Renal pelvis (tissue), 4 donors: ENCODE results near the gene MOB3B. TPM values are rescaled to one million over a fixed set of nuclear protein-coding genes. Genes with fewer than 3 reads are reported as not detected.
A peak's percentile ranks its signal among the peaks of the same experiment; 100 is the strongest.

Source experiments
- DNase-seq: peaks from one replicate; pipeline ENCODE4 v3.0.0-alpha.2; 2013
- polyA plus RNA-seq, 3 donors: library from polyadenylated mRNA; unstranded; fragments of 120-200 nt; gene quantifications; one replicate each; pipeline ENCODE4 v1.2.1, GENCODE V29; 2013; ENCODE audit not compliant: insufficient read length in 3 of 3

MOB3B gene
- polyA plus RNA-seq, 3 donors = 22.2 to 25.4 (median 23.7) TPM

DNA sequence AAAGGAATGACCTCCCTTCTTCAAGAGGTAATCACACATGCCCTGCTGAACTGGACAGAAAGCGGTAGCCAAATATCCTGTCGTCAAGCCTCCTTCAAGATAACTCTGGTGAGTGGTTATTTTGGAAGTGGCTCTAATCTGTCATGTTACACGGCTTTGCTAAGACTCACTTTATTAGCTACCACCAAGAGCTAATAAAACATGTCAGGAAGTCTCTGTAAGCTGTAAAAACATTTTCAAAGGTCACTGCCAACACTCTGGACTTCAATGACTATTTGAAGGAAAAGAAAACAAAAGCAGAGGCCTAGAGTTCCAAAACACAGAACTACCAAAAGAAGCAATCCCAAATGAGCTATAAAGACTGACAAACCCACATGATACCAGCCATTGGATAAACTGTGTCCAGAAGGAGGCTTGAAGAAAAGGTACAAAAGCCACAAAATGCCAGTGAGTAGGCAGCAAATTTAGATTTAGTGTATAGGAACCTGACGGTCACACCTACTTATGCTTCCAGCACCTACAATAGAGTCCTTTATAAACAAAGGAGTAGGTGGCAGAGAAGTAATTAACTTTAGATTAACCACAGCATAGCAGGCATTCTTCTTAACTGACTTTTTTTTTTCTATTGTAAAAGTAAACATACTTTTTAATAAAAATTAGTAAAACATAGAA lies 135.3 kb downstream of the MOB3B start:
- DNase-seq = no peak

- DNase-seq = no peak
Measured at GRCh38 chr9:27393054-27393846, 136.4 kb downstream of the MOB3B start.

GRCh38 chr9:27392451-27392850 lies 137.2 kb downstream of the MOB3B start:
- no peak for DNase-seq

DNA sequence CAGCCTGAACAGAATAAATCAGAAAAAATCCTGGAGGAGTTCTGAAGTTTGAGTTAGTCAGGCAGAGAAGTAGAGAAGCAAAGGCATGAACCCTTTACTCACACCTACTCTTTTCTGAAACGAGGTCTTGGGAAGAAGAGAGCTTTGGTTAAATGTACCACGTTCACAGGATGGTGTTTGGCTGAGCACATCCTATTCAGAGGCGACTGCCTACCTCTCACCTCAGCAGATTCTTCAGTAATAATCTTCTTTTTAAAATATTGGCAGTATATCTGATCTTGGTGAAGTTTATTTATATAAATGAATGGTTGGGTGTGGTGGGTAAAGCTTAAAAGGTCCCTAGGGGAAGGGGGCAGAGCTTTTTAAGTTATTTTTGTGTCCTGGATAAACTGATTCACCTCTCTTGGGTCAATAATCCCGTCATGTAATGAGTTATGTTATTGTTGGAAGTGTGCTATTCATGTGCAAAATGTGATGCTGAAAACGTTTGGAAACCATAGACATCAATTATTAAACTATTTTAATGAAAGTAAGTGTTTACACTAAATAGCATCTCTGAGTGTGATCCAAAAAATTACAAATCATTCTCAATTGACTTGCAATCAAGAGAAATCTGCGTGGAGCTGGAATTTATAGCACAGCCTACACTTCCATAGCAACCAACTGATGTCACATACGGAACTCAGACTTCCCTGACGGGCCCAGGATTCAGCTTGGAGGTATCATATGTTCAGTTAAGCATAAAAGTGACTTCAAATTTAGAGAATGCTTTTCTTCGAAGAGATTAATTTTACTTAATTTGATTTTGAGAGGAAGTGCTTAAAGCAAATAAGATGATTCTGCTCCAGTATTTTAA lies 138.3 kb downstream of the MOB3B start:
- no peak for DNase-seq

GRCh38 chr9:27388150-27388549 lies 141.5 kb downstream of the MOB3B start:
- DNase-seq = no peak

- no peak for DNase-seq
Measured at GRCh38 chr9:27387722-27388121, 141.9 kb downstream of the MOB3B start.

DNA sequence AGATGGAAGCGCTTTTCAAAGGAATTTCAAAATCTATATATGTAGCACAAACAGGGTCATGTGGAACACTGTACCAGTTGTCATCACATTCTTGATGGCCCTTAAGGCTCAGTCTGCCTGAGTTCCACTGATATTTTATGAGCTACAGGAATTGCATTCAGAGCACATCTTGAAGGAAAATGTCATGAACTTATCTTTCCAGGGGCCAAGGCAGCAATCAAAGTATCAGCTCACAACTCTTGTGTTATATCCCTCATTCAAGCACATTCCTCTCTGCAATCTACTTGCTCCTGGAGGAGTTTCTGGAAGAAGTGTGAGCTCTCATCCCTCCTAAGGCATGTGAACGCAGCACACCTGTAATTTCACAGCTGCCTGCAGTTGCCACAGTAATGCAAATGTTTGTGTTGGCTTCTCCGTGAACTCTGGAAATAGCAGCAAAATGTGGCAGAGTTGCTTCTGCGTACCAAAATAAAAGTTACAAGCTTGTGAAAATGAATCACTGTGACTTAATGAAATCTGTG lies 143.0 kb downstream of the MOB3B start:
- DNase-seq = peak; percentile 42

DNA sequence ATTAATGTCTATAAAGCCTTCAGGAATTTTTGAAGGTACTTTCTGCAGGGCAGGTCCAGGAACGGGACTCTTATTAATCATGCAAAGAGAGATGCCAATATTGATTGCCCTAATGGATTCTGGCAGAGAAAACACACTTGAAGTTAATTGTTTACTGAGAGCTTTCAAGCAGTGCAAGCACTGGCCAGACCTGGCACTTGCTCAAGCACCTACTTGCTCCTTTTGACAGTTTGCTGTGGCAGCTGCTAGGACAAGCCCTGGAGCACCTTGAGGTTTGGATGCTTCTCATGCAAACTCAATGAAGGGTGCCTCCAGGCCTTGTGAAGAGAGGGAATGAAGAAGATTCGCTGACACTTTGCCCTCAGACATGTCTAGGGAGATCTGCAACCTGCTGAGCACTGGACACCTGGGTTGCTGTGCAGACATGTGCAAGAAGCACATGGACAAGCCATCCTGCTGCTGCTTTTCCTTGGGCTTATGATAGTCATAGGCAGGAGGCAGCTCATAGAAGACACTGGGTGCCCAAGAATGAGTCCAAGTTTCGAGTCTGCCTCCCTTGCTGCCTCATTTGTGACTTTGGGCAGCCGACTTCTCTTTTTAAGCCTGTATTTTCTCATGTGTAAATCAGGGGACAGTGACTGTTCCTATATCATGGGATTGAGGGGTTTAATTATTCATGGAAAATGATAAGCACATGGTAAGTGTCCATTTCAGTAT lies 143.8 kb downstream of the MOB3B start:
- no peak for DNase-seq

- no peak for DNase-seq
Measured at GRCh38 chr9:27384262-27385014, 145.2 kb downstream of the MOB3B start.

DNA sequence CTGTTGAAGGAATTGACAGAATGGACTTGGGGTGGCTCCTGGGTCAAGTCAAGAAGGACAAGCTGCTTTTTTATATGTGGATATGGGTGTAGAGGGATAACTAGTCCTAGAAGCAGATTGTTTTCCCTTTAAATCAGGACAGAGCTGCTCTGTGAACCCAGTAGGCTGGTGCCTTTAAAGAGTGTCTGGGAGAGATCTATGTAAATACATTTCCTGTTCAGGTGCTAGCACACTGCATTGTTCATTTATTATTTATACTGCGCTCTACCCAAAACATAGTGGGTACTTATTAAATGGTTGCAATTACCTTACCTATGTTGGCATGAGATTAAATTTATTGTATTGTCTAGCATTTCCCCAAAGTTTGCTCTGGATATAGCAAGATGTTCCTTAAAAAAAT lies 146.1 kb downstream of the MOB3B start:
- DNase-seq = no peak

- DNase-seq = no peak
Measured at GRCh38 chr9:27382975-27383374, 146.6 kb downstream of the MOB3B start.

DNA sequence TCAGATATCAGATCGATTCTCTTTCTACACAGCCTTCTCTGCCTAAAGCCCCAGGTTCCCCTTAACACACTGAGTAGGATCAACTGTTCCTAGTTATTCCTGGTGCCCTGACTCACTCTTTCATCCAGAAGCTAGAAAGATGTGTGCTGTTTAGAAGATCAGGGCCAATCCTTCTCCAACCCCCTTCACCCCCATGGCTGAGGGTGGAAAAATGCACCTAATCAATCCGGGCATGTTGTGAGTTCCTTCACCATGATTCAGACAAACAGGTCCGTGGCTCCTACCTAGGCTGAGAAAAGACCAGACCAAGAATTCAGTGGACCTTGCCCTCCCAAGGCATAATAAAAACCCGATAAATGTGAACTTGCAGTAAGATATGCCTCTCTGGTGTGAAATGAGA lies 147.3 kb downstream of the MOB3B start:
- no peak for DNase-seq

- no peak for DNase-seq
Measured at GRCh38 chr9:27379311-27380251, 150.0 kb downstream of the MOB3B start.

DNA sequence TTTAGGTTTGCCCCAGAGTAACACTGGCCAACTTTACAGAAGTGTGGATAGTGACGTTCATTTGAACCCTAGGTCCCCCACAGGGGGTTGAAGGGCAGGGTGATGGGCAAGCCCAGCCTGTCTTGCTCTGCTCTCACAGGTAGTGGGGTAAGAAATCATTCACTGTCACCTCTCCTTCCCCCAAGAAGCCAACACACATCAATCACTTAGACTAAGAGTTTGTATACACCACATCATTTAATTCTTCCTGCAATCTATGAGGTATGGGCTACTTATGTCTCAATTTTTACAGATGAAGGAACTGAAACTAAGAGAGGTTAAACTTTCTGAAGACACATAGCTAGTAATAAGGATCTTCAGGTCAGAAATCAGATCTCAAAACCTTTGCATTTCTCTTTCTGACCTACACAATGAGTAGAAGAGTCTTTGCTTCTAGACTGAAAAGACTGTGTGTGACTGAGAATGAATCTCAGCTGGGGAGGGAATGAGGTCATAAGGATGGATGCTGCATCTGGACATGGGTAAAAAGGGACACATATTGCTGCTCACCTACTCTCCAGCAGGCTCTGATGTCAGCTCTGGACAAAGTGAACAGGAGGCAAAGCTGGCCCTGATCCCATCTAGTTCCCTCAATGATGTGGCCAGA lies 151.7 kb downstream of the MOB3B start:
- DNase-seq = no peak

GRCh38 chr9:27377147-27377807 lies 152.3 kb downstream of the MOB3B start:
- DNase-seq = no peak

GRCh38 chr9:27373851-27374250 lies 155.8 kb downstream of the MOB3B start:
- no peak for DNase-seq

- no peak for DNase-seq
Measured at GRCh38 chr9:27372615-27373014, 157.0 kb downstream of the MOB3B start.

DNA sequence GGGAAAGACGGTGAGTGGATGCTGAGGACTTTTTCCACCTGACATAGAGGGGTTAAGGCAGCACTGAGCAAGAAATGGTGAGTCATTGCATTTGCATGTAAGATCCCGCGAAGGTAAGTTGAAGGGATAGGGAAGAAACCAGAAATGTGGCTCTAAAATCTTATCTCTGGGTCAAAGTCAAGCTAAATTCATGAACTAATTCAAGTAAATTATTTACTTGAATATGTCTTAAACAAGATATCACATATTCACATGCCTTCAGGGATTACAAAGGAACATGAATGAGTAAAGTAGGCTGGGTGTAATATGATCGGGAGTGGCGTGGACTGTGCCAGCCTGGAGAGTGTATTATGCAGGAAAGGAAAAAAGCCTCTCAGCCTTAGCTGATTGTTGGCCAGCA lies 158.2 kb downstream of the MOB3B start:
- DNase-seq = no peak

DNA sequence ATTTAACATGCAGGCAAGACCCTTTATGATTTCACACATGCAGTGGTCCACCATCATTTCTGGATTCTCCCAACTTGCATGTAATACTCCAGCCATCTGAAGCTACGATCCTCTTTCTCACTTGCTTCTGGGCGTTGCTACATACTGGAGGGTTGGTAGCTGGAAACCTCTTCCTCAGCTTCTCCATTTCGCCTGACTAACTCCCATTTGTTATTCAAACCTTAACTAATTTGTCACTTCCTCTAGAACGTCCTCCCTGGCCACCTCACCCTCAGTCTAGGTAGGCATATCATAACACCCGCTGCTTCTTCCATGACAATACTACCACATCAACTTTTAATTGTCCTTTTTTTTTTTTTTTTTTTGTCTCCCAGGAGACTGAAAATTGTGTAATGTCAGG lies 160.0 kb downstream of the MOB3B start:
- DNase-seq = no peak
